Stimulated activated CD4-positive, alpha-beta T cell treated with anti-CD3 and anti-CD28 coated beads, Interleukin-2, amount 100 ng/mL, for 24 hours (primary cell): ENCODE results near the gene SRSF1.
A peak's percentile ranks its signal among the peaks of the same experiment; 100 is the strongest.
"Not testable (repeated sequence)": the region's sequence is repeated elsewhere in the genome, so short reads cannot be mapped to it uniquely, and the experiment has no call there.

ENCODE experiments used
- DNase-seq, 2 donors: peaks; one replicate each; pipeline ENCODE4 v3.0.0-alpha.2; 2020

Gene SRSF1

GRCh38 chr17:57963149-57963511, 43.9 kb downstream of the SRSF1 start:
- no peak for DNase-seq

- no peak for DNase-seq
These were observed 44.5 kb downstream of the SRSF1 start for GRCh38 chr17:57962279-57963148.

GRCh38 chr17:57959929-57960328, 47.1 kb downstream of the SRSF1 start:
- DNase-seq: no peak

- not testable (repeated sequence) for DNase-seq
These were observed 48.7 kb downstream of the SRSF1 start for GRCh38 chr17:57958391-57958790.

- no peak for DNase-seq
These were observed 49.2 kb downstream of the SRSF1 start for GRCh38 chr17:57957886-57958285.

- no peak for DNase-seq
These were observed 49.8 kb downstream of the SRSF1 start for GRCh38 chr17:57957120-57957850.

GRCh38 chr17:57956291-57957119, 50.5 kb downstream of the SRSF1 start:
- DNase-seq: peak; percentile 31 to 42

GRCh38 chr17:57955183-57955931, 51.7 kb downstream of the SRSF1 start, which contains the start of gene CUEDC1:
Gene CUEDC1, minus strand, starts transcription at chr17:57955412. Its CDS starts 69,848 bp downstream, at chr17:57885564.
- DNase-seq: peak; percentile 72 to 79

- DNase-seq: no peak
These were observed 52.5 kb downstream of the SRSF1 start for GRCh38 chr17:57954397-57955182.

- DNase-seq: no peak
These were observed 53.2 kb downstream of the SRSF1 start for GRCh38 chr17:57953705-57954396.
